Cardiac septum (tissue), 1 donor: ENCODE results near the gene ANKRD22. TPM values are rescaled to one million over a fixed set of nuclear protein-coding genes. Genes with fewer than 3 reads are reported as not detected.
"Not testable (repeated sequence)": the region's sequence is repeated elsewhere in the genome, so short reads cannot be mapped to it uniquely, and the experiment has no call there.

ENCODE experiments used
- DNase-seq: peaks from one replicate; pipeline ENCODE4 v3.0.0-alpha.2; 2020; ENCODE audit warnings: low spot score
- intact Hi-C: fragments of 100-400 bp; cut with DNase I; formaldehyde crosslinking; loops from one replicate; pipeline ENCODE4 v1.14.0; 2022
- total RNA-seq: library from RNA; stranded (reverse); fragmentation: NEBNext Ultra II Directional; extraction: Animal tissue kit (Norgen Biotek cat#: 25700); gene quantifications from one replicate; pipeline ENCODE4 v1.2.1, GENCODE V29; 2021
- donor health status: DM: no; HTN: no; CAD: no.

The ANKRD22 gene
- total RNA-seq, 1 donor from 2014 or later = 0.13 TPM

- DNase-seq = no peak
- intact Hi-C loops = no loop called here
These were observed 10.1 kb downstream of the ANKRD22 start for GRCh38 chr10:88841316-88842111.

- DNase-seq = no peak
These were observed 10.8 kb downstream of the ANKRD22 start for GRCh38 chr10:88840881-88841280.

GRCh38 chr10:88840104-88840503, 11.5 kb downstream of the ANKRD22 start:
- intact Hi-C loops = no loop called here
- no peak for DNase-seq

More at GRCh38 chr10:88840881-88841280, 10.8 kb downstream of the ANKRD22 start:
- intact Hi-C loops = no loop called here

GRCh38 chr10:88838766-88839350, 12.8 kb downstream of the ANKRD22 start:
- no peak for DNase-seq
- intact Hi-C loops = loop anchor here (5.0 kb wide), 2 partner anchors 148 to 378 kb away; no protein-coding TSS in a partner anchor

- not testable (repeated sequence) for DNase-seq
- intact Hi-C loops = loop anchor here (5.0 kb wide), 2 partner anchors 150 to 380 kb away; no protein-coding TSS in a partner anchor
These were observed 14.0 kb downstream of the ANKRD22 start for GRCh38 chr10:88837632-88838031.

GRCh38 chr10:88835910-88836221, 15.8 kb downstream of the ANKRD22 start:
- DNase-seq = no peak
- intact Hi-C loops = loop anchor here (1.0 to 5.0 kb wide), 3 partner anchors 96 to 381 kb away; no protein-coding TSS in a partner anchor

GRCh38 chr10:88835096-88835909, 16.3 kb downstream of the ANKRD22 start:
- DNase-seq = peak; percentile 90
- intact Hi-C loops = loop anchor here (1.0 to 5.0 kb wide), 3 partner anchors 97 to 382 kb away; no protein-coding TSS in a partner anchor

- intact Hi-C loops = no loop called here
- DNase-seq = no peak
These were observed 17.9 kb downstream of the ANKRD22 start for GRCh38 chr10:88833723-88834122.

- intact Hi-C loops = no loop called here
- DNase-seq = no peak
These were observed 18.5 kb downstream of the ANKRD22 start for GRCh38 chr10:88833156-88833555.

- intact Hi-C loops = no loop called here
- no peak for DNase-seq
These were observed 19.3 kb downstream of the ANKRD22 start for GRCh38 chr10:88832376-88832775.

GRCh38 chr10:88831709-88832108, 19.9 kb downstream of the ANKRD22 start:
- no peak for DNase-seq

GRCh38 chr10:88830643-88831268, 20.9 kb downstream of the ANKRD22 start:
- DNase-seq = no peak
- intact Hi-C loops = no loop called here

More at GRCh38 chr10:88831709-88832108, 19.9 kb downstream of the ANKRD22 start:
- intact Hi-C loops = no loop called here

GRCh38 chr10:88828310-88828709, 23.3 kb downstream of the ANKRD22 start:
- intact Hi-C loops = no loop called here
- DNase-seq = no peak

GRCh38 chr10:88827671-88828070, 24.0 kb downstream of the ANKRD22 start:
- intact Hi-C loops = no loop called here
- DNase-seq = no peak

- no peak for DNase-seq
- intact Hi-C loops = no loop called here
These were observed 25.3 kb downstream of the ANKRD22 start for GRCh38 chr10:88826388-88826787.

- no peak for DNase-seq
These were observed 30.8 kb downstream of the ANKRD22 start for GRCh38 chr10:88820748-88821401.

GRCh38 chr10:88819290-88819689, 32.4 kb downstream of the ANKRD22 start:
- no peak for DNase-seq
- intact Hi-C loops = no loop called here

More at GRCh38 chr10:88820748-88821401, 30.8 kb downstream of the ANKRD22 start:
- intact Hi-C loops = no loop called here

GRCh38 chr10:88813200-88813599, 38.4 kb downstream of the ANKRD22 start:
- intact Hi-C loops = no loop called here
- no peak for DNase-seq
